ENCODE data around the gene POU2F1.

POU2F1 gene

GRCh38 chr1:167472752-167473521 lies 252.3 kb downstream of the POU2F1 start:
- H3K4me3 ChIP-seq, result no peak overlapping the region

GRCh38 chr1:167473761-167474160 lies 253.1 kb downstream of the POU2F1 start:
- Histone ChIP-seq H3K4me3 (no peak overlapping the region), H3K27ac (no peak overlapping the region)
- no peak for TF ChIP-seq CTCF (IDR thresholded peaks at IDR 0.05)
- DNase-seq (ENCODE audit: low spot score), result no peak

More at GRCh38 chr1:167472752-167473521, 252.3 kb downstream of the POU2F1 start:
- no peak for TF ChIP-seq CTCF (IDR thresholded peaks at IDR 0.05)
- no peak for DNase-seq (ENCODE audit: low spot score)
- H3K27ac ChIP-seq, result no peak overlapping the region

- no peak for TF ChIP-seq CTCF (IDR thresholded peaks at IDR 0.05)
- Histone ChIP-seq H3K4me3 (no peak overlapping the region), H3K27ac (no peak overlapping the region)
- DNase-seq (ENCODE audit: low spot score), result no peak
These were observed 253.5 kb downstream of the POU2F1 start for GRCh38 chr1:167474191-167474641.

- no peak for DNase-seq (ENCODE audit: low spot score)
- Histone ChIP-seq H3K4me3 (no peak overlapping the region), H3K27ac (no peak overlapping the region)
- no peak for TF ChIP-seq CTCF (IDR thresholded peaks at IDR 0.05)
These were observed 255.4 kb downstream of the POU2F1 start for GRCh38 chr1:167476061-167476460.
